NCI-H1417 (cell line): ENCODE data around the gene CAMK2A.

Source experiments
- DNase-seq, 3 experiments: peaks; one replicate each; lab custom pipeline; 2025; lab: John Stamatoyannopoulos, UW

CAMK2A gene

DNA sequence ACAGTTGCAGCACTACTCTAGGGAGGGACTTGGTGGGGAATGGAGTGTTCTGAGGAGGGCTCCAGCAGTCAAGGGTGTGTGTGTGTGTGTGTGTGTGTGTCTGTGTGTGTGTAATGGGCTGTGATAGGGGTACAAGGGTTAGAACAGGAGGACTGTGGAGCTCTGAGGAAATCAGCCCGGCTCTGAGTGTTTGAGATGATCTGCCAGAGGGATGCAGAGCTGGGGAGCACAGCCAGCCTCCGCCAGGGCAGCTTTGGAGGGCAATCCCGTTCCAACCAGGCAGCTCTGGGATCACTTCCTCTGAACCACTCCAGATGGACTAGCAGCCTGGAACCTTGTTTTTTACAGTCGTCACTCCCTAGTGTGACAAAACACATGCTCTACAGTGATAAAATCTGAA lies 102.7 kb downstream of the CAMK2A start:
- no peak for DNase-seq

DNA sequence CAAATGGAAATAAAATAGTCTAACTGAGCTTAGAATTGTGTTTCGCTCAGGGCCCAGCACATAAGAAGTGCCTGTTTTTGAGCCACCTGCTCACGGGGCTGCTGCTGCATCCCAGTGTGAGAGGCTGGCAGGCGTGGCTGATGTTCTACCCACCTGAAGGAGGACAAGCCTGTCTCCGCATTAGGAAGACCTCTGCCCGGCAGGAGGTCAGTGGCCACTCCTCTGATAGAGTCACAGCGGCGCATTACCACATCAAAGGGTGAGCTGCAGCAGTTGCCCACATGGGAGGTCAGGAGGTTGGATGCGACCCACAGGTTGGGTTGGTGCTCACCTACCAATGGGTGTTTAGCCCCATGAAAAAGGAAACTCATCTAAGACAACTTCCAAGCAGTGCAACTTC lies 103.4 kb downstream of the CAMK2A start:
- DNase-seq = no peak

DNA sequence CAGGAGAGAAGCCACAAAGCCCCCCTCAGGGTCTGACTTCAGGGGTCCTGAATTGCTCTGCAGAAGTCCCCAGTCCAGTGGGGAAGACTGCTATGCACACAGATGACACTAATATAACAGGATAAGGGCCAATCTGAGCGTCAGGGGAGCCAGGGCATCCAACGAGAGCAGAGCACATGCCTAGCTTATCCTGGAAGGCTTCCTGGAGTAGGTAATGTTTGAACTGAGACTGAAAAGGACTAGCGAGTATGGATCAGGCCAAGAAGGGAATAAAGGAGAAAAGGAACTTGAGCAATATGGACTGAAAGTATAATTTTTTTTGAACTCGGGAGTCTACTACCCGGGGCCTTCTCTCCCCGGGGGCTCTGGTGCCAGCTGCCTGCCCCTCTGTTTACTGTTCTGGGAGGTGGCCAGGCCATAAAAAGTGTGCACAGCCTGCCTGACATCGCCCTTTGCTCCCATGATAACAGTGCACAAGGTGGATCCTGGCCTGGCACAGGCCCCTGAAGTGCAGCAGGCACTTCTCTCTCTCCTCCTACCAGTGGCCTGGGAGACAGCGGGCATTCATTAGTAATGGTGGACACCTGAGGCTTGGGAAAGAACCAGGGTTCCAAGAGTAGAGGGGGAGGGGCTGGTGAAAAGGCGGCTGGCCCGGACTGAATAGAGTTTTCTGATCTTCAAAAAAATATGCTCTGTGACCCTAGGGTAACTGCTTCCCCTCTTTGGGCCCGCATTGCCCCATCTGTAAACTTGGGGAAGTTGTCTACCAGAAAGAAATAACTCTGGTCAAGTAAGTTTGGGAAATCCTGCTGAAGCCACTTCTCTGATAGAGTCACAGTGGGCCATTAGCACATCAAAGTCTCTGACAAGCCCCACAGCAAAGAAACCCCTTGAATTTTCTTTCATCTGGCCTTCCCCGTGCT lies 104.3 kb downstream of the CAMK2A start:
- DNase-seq = no peak

DNA sequence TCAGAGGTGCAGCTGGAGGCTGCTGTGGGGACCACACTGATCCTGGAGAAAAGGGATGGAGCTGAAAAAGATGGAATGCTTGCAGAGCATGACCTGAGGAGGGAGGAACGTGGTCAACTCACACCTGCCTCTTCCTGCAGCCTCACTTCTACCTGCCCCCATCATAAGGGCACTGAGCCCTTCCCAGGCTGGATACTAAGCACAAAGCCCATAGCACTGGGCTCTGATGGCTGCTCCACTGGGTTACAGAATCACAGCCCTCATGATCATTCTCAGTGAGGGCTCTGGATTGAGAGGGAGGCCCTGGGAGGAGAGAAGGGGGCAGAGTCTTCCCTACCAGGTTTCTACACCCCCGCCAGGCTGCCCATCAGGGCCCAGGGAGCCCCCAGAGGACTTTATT lies 105.6 kb downstream of the CAMK2A start:
- DNase-seq = no peak

DNA sequence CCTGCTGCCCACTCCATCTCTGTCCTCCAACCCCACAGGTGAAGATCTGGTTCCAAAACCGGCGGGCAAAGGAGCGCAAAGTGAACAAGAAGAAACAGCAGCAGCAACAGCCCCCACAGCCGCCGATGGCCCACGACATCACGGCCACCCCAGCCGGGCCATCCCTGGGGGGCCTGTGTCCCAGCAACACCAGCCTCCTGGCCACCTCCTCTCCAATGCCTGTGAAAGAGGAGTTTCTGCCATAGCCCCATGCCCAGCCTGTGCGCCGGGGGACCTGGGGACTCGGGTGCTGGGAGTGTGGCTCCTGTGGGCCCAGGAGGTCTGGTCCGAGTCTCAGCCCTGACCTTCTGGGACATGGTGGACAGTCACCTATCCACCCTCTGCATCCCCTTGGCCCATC lies 106.1 kb downstream of the CAMK2A start:
- DNase-seq = no peak

DNA sequence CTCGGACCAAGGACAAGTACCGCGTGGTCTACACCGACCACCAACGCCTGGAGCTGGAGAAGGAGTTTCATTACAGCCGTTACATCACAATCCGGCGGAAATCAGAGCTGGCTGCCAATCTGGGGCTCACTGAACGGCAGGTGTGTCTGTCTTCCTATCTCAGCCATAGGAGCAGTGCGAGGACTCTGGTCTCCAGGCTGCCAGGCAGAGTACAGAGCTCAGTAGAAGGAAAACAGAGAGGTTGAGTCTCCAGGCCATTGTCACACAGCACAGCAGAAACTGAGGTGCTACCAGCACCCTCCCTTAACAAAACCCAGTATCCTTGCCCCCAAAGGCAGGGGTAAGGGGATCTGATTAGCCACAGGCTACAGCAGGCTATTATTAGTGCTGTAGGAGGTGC lies 106.8 kb downstream of the CAMK2A start:
- DNase-seq = no peak

DNA sequence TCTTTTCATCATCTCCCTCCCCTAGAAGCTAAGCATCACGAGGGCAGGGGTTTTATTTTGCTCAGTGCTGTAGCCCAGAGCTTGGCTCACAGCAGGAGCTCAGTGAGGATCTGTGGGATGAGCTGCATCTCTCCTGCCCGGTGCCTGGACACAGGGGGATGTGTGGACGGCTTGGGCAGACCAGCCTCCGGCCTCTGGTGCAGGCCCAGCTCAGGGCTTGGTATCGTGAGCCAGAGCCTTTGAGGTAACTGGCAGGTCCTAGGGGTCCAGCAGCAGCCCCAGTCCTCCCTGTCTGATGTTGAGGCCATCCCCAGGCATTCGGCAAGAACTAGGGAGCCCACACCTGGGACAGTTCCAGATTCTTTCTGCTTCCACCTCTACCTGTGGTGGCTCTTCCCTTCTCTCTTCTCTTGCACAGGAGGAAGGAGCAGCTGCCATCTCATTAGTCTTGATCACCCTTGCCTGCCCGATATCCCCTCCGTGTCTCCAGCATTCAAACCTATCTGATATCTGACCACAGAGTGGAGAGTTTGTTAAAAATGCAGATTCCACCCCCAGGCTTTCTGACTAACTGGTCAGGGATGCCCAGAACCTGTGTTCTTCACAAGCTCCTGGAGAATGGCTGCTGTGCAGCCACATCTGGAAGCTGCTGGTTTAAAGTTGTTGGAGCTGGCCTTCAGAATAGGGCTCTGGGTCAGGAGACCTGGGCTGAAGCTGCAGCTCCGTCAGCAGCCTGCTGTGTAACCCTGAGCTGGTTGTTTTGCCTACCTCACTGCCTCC lies 107.6 kb downstream of the CAMK2A start:
- DNase-seq = no peak

DNA sequence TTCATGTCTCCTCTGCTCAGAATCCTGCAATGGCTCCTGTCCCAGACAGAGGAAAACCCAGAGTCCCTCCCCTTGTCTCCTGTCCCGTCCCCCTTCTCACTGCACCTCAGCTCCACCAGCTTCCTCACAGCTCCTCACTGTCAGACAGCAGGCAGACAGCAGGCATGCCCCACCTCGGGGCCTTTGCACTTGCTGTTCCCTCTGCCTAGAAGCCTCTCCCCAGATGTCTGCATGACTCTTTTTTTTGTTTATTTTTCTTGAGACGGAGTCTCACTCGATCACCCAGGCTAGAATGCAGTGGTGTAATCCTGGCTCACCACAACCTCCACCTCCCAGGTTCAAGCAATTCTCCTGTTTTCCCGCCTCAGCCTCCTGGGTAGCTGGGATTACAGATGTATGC lies 108.5 kb downstream of the CAMK2A start:
- no peak for DNase-seq

DNA sequence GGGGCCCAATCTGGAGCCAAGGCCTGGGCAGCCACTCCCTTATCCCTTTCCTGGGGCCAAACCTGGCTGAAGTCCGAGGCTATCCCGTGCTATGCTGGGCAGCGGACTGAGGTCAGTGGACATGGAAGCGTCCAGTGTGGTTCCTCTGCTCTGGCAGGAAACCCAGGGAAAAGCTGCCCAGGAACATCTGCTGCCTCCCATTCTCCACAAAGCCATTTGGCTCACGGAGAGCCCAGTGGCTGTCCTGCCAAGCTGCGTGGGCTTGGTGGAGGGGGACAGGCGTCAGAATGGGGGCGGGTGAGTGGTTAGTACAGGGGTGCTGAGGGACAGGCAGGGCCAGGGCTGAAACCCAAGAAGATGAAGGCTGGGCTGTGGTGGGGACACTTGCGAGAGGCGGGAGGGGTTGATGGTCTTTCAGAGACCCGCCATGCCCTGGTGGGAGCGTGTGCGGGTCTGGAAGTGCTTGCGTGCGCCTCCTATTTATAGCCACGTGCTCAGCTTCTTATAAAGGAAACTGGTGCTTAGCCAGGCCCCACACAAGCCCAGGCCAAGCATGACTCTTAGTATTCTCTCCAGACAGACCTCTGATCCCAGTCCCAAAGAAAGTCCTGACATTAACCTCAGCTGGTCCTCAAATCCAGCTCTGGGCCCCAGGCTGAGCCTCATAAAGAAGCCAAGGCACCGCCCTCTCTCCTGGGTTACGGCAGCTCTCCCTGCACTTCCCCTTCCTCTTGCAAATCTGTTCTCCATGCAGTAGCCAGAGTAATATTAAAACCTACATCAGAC lies 109.1 kb downstream of the CAMK2A start:
- DNase-seq = no peak

DNA sequence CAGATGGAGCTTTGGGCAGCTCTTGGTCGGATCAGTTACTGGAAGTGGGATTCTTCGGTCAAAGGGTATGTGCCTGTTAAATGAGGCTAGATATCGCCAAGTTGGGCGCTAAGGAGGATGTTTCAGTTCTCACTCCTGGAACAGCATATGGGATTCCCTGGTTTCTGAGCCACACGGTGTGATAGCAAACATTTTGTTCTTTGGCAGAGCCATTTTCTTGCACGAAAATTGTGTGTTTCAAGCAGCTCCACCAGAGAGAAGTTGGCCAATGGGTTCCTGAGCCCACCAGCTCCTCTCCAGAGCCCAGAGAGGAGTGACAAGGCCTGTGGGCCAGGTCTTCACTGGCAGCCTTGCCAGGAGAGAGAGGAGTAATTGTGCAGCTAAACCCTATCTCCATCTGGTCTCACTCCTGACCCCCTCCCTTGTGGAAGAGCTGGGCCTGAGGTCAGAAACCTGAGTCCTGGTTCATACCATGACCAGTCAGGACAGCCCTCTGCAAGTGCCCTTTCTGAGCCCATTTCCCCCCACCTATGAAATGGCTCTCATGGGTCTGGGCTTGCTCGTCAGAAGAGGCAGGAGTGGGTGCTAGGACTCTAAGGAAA lies 110.5 kb downstream of the CAMK2A start:
- DNase-seq = no peak

DNA sequence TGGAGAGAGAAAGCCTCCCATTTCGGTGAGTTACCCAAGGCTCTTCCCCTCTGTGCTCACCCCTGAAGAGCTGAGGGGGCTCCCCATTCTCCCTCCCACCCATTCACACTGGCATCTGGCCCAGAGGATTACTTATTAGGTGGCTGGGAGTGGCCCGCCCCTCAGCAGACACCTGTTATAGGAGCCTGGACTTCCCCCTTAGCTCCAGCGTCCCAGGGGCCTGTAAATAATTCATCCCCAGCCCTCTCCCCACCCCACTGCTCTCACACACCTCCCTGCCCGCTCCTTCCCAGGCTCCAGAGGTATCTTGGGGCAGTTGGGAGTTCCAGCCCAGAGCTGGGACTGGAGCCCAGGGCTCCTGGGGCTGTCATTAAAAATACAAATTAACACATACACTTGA lies 111.3 kb downstream of the CAMK2A start:
- DNase-seq = no peak

DNA sequence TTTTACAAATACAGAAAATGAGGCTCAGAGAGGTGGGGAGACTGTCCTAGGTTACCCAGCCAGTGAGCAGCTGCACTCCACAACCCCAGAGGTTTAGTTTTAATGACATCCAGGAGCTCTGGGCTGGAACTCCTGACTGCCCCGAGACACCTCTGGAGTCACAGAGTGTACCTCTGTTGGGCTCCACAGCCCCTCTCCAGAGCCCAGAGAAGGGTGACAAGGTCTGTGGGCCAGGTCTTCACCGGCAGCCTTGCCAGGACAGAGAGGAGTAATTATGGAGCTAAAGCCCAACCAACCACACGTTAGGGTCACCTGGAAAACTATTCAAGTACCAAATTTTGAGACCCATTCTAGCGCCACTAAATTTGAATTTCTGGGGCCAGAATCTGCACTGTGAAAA lies 111.9 kb downstream of the CAMK2A start:
- DNase-seq = no peak

DNA sequence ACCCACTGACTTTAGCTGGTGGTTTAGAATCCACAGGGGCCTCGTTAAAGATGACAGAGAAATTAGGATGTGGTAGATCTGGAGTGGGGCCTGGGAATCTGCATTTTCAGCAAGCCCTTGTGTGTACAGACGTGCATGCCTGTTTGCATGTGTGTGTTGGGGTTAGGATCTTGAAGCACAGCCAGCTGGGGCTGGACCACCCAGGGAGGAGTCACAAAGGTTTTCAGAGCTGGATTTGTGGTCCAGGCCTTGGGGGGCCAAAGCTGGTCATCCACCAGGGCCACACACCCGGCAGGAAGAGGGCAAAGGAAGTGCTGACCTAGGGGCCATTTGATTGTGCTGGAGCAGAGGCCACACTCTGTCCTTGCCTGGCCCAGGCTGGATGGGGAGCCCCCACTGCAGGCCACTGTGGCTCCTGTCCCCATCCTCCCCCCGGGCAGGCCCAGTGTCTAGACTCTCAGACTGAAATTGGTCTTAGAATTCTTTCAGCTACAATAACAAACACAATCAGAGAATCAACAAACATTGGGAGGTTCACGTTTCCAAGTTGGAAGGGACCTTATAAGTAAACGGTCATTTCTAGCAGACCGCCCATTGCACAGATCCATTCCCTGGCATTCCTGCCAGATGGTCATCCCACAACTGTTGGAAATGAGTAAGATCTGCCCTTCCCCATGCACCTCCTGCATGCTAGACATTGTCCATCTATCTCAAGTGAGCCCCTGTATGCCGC lies 112.7 kb downstream of the CAMK2A start:
- DNase-seq = no peak

DNA sequence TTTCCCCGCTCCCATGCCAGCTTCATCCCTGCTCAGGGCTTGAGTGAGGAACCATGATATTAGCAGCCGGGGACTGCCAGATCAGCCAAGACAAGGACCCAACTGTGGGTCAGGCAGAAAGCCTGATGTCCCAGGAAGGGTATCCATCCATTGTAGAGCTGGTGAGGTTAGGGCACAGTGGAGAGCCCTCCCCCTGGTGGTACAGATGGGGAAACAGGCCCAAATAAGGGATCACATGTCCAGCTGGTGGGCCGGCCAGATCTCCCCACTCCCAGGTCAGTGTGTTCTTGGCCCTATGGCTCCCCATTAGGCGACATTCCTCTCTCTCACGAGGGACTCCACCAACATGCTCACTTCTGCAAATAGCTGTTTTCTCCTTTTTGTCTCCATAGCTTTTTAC lies 114.0 kb downstream of the CAMK2A start:
- DNase-seq = no peak

DNA sequence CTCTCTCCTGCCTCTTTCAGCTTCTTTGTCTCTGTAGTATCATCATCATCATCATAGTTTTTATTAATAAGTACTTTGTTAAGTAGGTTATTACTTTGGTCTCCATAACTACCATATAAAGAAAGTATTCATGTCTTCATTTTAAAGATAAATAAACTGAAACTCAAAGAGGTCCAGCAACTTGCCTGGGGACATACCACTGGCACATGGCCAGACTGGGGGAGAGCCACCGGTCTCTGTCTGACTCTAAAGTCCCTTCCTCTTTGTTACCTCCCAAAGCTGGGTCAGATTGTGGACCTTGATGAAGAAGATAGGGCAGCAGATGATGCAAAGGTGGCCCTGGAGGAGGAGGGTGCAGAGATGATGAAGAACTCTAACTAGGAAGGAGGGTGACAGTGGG lies 114.5 kb downstream of the CAMK2A start:
- no peak for DNase-seq

DNA sequence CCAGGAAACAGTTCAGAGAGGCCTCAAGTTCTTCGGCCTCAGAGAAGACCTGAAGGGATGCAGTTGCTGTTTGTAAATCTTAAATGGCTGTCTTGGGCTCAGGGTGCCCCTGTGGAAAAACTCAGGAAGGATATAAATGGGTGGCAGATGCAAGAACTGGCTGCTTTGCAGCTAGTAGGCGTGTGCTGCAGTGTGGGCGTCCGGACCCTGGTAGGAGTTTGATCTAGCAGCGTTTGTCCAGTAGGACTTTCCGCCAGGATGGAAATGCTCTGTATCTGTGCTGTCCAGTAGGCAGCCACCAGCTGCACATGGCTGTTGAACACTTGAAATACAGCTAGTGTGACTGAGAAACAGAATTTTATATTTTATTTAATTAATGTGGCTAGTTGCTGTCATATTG lies 115.3 kb downstream of the CAMK2A start:
- no peak for DNase-seq

DNA sequence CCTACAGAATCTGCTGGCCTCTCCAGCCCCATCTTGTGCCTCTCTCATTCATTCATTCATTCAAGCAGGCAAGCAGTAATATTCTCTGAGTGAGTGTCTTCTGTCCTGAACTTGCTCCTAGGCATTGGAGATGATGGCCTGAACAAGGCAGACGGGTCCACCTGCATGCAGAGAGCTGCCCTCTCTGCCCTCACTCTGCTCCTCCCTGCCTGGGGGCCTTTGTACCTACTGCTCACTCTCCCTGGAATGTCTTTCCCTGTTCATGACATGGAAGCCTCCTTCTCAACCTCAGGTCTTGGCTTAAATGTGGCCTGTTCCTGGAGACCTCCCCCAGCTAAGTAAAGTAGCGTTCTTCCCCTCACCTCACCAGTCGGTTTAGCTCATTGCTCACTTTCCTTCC lies 116.4 kb downstream of the CAMK2A start:
- DNase-seq = no peak

DNA sequence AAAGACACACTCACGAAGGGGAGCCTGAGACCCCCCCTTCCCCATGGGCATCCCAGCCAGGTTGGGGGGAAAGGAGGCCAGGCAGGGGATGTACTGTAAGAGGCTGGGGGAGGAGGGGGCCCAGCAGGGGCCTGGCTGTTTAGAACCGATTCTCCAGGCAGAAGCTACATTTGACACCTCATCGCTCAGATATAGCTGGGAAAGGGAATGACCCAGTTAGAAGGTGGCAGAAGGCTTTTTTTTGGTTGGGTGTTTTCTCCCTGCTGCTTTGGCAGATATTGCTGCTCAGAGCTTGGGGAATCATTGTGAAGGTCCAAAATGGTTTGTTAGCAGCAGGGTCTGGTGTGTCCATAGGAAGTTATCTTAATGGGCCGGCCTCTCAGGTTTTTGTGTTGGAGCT lies 117.0 kb downstream of the CAMK2A start:
- DNase-seq = no peak

DNA sequence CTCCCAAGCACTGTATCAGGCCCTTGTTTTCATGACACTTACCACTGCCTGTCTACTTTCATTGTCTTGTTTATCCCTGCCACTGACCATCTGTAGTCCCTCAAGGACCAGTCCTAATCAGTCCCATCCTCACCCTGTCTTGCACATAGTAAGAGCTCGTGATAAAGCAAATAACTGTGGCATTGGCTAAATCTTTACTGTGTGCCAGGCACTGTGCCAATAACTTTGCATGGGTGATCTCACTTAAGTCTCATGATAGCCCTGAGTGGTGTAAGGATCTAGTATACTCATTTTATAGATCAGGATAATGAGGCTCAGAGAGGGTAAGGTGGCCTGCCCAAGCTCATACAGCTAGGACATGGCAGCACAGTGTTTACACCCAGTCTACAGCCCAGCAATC lies 117.4 kb downstream of the CAMK2A start:
- DNase-seq = no peak
